HG03520 (cell line): ENCODE results near the gene NUMBL.
"Not testable (repeated sequence)": the region's sequence is repeated elsewhere in the genome, so short reads cannot be mapped to it uniquely, and the experiment has no call there.

Experiments
- ATAC-seq: cut with Tn5 transposase; IDR thresholded peaks from one replicate; pipeline ENCODE4 v1.9.1; 2021; ENCODE audit warnings: mild to moderate bottlenecking, moderate library complexity; ENCODE audit not compliant: unreplicated experiment

The NUMBL gene

DNA sequence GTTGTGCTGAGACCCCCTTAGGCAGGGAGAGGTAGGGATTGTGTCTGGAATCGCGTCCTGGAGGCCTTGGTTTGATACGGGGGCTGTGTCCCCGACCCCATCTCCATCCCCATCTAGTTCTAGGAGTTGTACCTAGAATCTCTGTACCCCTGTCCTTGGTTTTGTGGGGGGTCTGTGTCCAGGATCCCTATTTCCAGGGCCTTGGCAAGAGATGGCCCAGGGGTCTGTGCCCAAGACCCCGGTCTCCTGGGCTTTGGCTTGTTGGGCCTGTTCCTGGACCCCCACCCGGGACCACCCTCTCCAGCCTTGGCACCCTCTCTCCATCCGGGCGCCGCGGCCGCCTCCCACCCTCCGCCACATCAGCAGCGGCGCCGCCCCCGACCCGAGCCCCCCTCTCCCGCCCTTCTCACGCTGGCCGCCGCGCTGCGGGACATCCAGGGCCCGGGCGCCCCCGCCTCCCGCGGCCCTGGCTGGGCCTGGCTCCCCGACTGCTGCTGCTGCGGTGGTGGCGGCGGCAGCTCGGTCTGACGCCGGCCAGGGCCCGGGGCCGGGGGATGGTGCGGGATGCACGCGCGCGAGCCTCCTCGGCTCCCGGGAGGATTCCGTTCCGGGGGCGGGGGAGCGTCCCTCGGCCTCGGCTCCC, at the start of gene NUMBL:
NUMBL (minus strand) TSS at position 602 of the 643 bp plus-strand sequence; CDS start at position 434, 168 bp downstream.
- no peak for ATAC-seq

DNA sequence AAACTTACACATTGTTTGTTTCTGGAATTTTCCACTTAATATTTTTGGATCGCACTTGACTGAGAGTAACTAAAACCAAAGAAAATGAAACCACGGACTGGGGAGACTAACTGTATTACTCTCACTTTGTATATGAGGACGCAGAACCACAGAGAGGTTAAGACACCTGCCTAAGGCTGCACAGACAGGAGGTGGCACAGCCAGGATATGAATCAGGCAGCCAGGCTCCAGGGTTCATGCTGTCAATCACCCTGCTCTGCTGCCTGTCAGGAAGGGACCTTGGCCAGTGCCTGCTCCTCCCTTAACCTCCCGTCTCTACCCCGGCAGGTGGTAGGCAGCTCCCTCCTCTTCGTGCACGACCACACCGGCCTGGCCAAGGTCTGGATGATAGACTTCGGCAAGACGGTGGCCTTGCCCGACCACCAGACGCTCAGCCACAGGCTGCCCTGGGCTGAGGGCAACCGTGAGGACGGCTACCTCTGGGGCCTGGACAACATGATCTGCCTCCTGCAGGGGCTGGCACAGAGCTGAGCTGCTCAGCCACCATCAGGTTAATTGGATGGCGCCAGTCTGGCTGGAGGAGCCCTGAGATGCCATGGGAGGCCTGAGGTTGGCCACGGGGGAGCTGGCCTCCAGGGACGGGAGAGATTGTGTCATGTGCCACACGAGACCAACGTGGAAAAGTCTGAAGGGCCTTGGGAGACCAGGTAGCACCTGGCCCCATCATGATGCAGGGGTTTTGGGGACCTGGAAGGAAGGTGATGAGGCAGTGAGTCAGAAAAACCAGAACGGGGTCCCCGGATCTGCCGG, 48.8 kb upstream of the NUMBL start:
- no peak for ATAC-seq

DNA sequence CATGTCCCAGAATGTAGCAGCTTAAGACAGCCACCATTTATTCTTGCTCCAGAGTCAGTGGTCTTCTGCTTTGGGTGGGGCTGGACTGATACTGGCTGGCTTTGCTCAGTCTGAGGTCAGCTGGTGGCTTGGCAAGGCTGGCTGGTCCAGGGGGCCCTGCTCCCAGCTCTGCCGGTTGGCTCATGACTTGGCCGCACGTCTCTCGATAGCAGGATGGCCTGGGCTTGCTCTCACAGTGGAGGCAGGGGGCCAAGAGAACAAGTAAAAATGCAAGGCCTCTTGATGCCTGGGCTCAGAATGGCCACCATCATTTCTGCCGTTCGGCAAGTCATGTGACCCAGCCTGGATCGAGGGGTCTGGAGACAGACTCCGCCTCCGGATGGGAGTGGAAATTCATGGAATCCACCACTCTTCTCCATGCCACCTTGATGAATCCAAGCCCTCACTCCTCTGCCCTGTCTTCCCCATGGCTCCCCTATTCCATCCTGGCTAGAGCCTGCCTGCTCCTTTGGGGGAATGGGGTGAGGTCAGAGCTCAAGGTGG, 46.7 kb upstream of the NUMBL start:
- ATAC-seq, result no peak

- no peak for ATAC-seq
Observed at GRCh38 chr19:40736661-40737060, 46.2 kb upstream of the NUMBL start.

GRCh38 chr19:40735013-40735771, 44.7 kb upstream of the NUMBL start:
- no peak for ATAC-seq

- no peak for ATAC-seq
Observed at GRCh38 chr19:40733149-40733548, 42.7 kb upstream of the NUMBL start.

DNA sequence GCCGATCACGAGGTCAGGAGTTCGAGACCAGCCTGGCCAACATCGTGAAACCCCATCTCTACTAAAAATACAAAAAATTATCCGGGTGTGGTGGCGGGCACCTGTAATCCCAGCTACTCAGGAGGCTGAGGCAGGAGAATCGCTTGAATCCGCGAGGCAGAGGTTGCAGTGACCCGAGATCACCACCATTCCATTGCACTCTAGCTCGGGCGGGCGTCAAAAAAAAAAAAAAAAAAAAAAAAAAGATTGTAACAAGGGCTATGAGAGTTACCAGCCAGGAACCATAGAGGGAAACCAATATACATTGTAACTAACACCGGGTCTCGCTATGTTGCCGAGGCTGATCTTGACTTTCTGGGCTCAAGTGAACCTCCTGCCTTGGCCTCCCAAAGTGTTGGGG, 41.9 kb upstream of the NUMBL start:
- ATAC-seq, result not testable (repeated sequence)

DNA sequence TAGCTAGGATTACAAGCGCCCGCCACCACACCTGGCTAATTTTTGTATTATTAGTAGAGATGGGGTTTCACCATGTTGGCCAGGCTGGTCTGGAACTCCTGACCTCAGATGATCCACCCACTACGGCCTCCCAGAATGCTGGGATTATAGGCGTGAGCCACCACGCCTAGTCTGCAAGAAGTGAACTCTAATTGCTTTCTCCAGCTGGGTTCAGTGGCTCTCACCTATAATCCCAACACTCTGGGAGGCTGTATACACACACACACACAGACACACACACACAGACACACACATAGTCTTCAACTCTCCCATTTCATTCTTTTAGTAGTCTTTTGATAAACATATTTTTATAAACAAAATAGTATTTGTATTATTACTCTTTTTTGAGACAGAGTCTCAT, 39.6 kb upstream of the NUMBL start:
- ATAC-seq, result not testable (repeated sequence)

- no peak for ATAC-seq
Observed at GRCh38 chr19:40726279-40726678, 35.8 kb upstream of the NUMBL start.

DNA sequence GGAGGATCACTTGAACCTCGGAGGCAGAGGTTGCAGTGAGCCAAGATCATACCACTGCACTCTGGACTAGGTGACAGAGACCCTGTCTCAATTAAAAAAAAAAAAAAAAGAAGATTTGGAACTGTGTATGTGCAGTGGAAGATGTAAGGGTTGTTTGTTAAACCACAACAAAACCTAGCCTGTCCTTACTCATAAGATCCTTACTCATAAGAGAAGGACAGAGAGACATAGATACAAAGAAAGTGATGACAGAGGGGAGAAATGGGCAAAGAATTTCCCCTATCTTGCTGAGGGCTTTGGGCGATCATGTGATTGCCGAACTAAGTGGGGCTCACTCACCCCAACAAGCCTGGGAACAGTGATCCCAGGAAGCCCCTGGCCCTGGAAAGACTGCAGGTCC, 34.4 kb upstream of the NUMBL start:
- no peak for ATAC-seq

GRCh38 chr19:40724315-40724714, 33.9 kb upstream of the NUMBL start:
- ATAC-seq, result no peak

GRCh38 chr19:40723661-40724254, 33.3 kb upstream of the NUMBL start:
- ATAC-seq, result no peak

- ATAC-seq, result no peak
Observed at GRCh38 chr19:40721936-40722661, 31.6 kb upstream of the NUMBL start.

GRCh38 chr19:40721140-40721486, 30.7 kb upstream of the NUMBL start:
- ATAC-seq, result no peak

- ATAC-seq, result no peak
Observed at GRCh38 chr19:40719414-40719894, 29.0 kb upstream of the NUMBL start.

- ATAC-seq, result no peak
Observed at GRCh38 chr19:40718774-40719391, 28.4 kb upstream of the NUMBL start.

GRCh38 chr19:40717880-40718773, 27.7 kb upstream of the NUMBL start:
- ATAC-seq, result no peak

- ATAC-seq, result no peak
Observed at GRCh38 chr19:40717325-40717879, 27.0 kb upstream of the NUMBL start.
